K562 (cell line): ENCODE results near the gene MRM3. TPM values are rescaled to one million over a fixed set of nuclear protein-coding genes. Genes with fewer than 3 reads are reported as not detected.

Experiments used
- ATAC-seq: fragments of 200-7000 bp; cut with Tn5 transposase; 3 replicates; pipeline ENCODE4 v1.9.1; 2020; ENCODE audit warnings: moderate library complexity
- BruUV-seq: library from RNA; stranded (reverse); fragments of 400-500 nt; replicated peaks from 2 replicates; lab custom pipeline; 2021; lab: Mats Ljungman, UMichigan
- CTCF ChIA-PET: fragments of 300-600 bp; formaldehyde crosslinking; extraction: SDS; loops from one replicate; lab custom pipeline; 2021; ENCODE audit warnings: low intra/inter-chr PET ratio; lab: Yijun Ruan, JAX
- POLR2A ChIA-PET: fragments of 300-600, 350-650 bp; sonication (Branson Sonifier 250); formaldehyde crosslinking; extraction: SDS; loops from one replicate; lab custom pipeline; 2021; ENCODE audit warnings: antibody characterized with exemption, inconsistent platforms; lab: Yijun Ruan, JAX
- DNase-seq, 4 experiments: peaks; one replicate each; pipeline versions ENCODE4 v3.0.0 to v3.0.0-alpha.2; 2011 to 2018; ENCODE audit warnings: low spot score in 3 of 4, mixed read lengths in 3 of 4; ENCODE audit errors: extremely low read depth in 1 of 4
- FAIRE-seq: peaks from 2 replicates; lab custom pipeline; 2011; peaks lifted over from hg19 to GRCh38; lab: Jason Lieb, UNC
- H2AFZ ChIP-seq: 2 replicates; pipeline ENCODE4 v1.6.0; 2011; ENCODE audit warnings: low read depth, low read length, control low read depth, inconsistent platforms
- H3K27ac ChIP-seq: fragments of 200-600 bp; 3 replicates; pipeline ENCODE4 v1.8.0; 2011; ENCODE audit warnings: low read depth, mild to moderate bottlenecking, control low read depth, inconsistent platforms, low read length, moderate library complexity, mixed read lengths; ENCODE audit errors: extremely low read depth
- H3K27me3 ChIP-seq, 2 experiments: fragments of 300-600 bp in 1 of 2; 2 replicates in 1 of 2; 3 replicates in 1 of 2; pipeline versions ENCODE4 v1.6.0 to v1.8.0; 2011; ENCODE audit warnings: inconsistent platforms in 2 of 2, low read length in 2 of 2, mild to moderate bottlenecking in 1 of 2, mixed read lengths in 1 of 2, moderate library complexity in 1 of 2; ENCODE audit not compliant: control insufficient read depth in 2 of 2, insufficient read depth in 2 of 2
- H3K36me3 ChIP-seq: fragments of 300-600 bp; 3 replicates; pipeline ENCODE4 v1.8.0; 2011; ENCODE audit warnings: mild to moderate bottlenecking, low read length, inconsistent platforms; ENCODE audit not compliant: control insufficient read depth, insufficient read depth
- H3K4me1 ChIP-seq, 2 experiments: fragments of 200-600 bp in 1 of 2; replicated peaks in 1 of 2; 2 replicates in 1 of 2; 3 replicates in 1 of 2; pipeline versions ENCODE4 v1.5.1 to v1.8.0; 2011; ENCODE audit warnings: inconsistent platforms in 2 of 2, low read length in 2 of 2, mild to moderate bottlenecking in 1 of 2, mixed read lengths in 1 of 2, moderate library complexity in 1 of 2; ENCODE audit not compliant: control insufficient read depth in 2 of 2, insufficient read depth in 2 of 2
- H3K4me2 ChIP-seq: 2 replicates; pipeline ENCODE4 v1.6.1; 2011; ENCODE audit warnings: low read length, control low read depth, inconsistent platforms, mixed read lengths; ENCODE audit not compliant: insufficient read depth
- H3K4me3 ChIP-seq: fragments of 200-600 bp; sonication (generic), shearing (Covaris generic); 2 replicates; pipeline ENCODE4 v1.5.1; 2016; ENCODE audit warnings: control low read depth, inconsistent platforms
- H3K79me2 ChIP-seq: fragments of 200-600 bp; 3 replicates; pipeline ENCODE4 v1.8.0; 2011; ENCODE audit warnings: low read length, inconsistent platforms; ENCODE audit not compliant: control insufficient read depth, insufficient read depth
- H3K9ac ChIP-seq, 2 experiments: 2 replicates each; pipeline versions ENCODE4 v1.6.0 to v1.6.1; 2011; ENCODE audit warnings: low read depth in 2 of 2, low read length in 2 of 2, control low read depth in 1 of 2, inconsistent platforms in 1 of 2, mild to moderate bottlenecking in 1 of 2, mixed read lengths in 1 of 2; ENCODE audit not compliant: insufficient read depth in 1 of 2
- H3K9me1 ChIP-seq: one replicate; pipeline ENCODE4 v1.6.0; 2011; ENCODE audit warnings: inconsistent platforms, mild to moderate bottlenecking, low read length, moderate library complexity; ENCODE audit not compliant: control insufficient read depth, insufficient read depth
- H3K9me3 ChIP-seq: replicated peaks from 2 replicates; pipeline ENCODE4 v1.5.1; 2011; ENCODE audit warnings: low read depth, low read length, inconsistent platforms; ENCODE audit not compliant: control insufficient read depth, insufficient read depth
- H4K20me1 ChIP-seq: replicated peaks from 2 replicates; pipeline ENCODE4 v1.6.1; 2011; ENCODE audit warnings: low read length, inconsistent platforms, mixed read lengths; ENCODE audit not compliant: control insufficient read depth, insufficient read depth
- ARNT ChIP-seq, 2 experiments: fragments of 450-650 bp; IDR thresholded peaks; 2 replicates each; pipeline ENCODE4 v1.6.1; 2016; ENCODE audit warnings: mild to moderate bottlenecking in 1 of 2
- FOXJ2 ChIP-seq: fragments of 200-800 bp; sonication (Bioruptor generic); IDR thresholded peaks from 2 replicates; pipeline ENCODE4 v1.6.1; 2016; ENCODE audit warnings: missing genetic modification characterization, missing compliant biosample characterization
- HDAC2 ChIP-seq: fragments of 450-650 bp; IDR thresholded peaks from 2 replicates; pipeline ENCODE4 v1.6.1; 2016; ENCODE audit warnings: mild to moderate bottlenecking
- IRF2 ChIP-seq: sonication (generic); formaldehyde crosslinking; IDR thresholded peaks from 2 replicates; pipeline ENCODE4 v1.8.1; 2022; ENCODE audit warnings: mild to moderate bottlenecking, missing genetic modification reagents
- L3MBTL2 ChIP-seq: fragments of 450-650 bp; IDR thresholded peaks from 2 replicates; pipeline ENCODE4 v1.6.1; 2016; ENCODE audit warnings: mild to moderate bottlenecking, moderate library complexity
- MCM5 ChIP-seq: fragments of 450-650 bp; IDR thresholded peaks from 2 replicates; pipeline ENCODE4 v1.6.1; 2016; ENCODE audit warnings: low read depth
- NCOA4 ChIP-seq: fragments of 450-650 bp; IDR thresholded peaks from 2 replicates; pipeline ENCODE4 v1.6.1; 2018; ENCODE audit warnings: mild to moderate bottlenecking; ENCODE audit not compliant: partially characterized antibody
- POU5F1 ChIP-seq: fragments of 150-350 bp; IDR thresholded peaks from 2 replicates; pipeline ENCODE4 v1.6.1; 2014; ENCODE audit warnings: borderline replicate concordance, low read length, low read depth, mild to moderate bottlenecking; ENCODE audit not compliant: partially characterized antibody
- RBFOX2 ChIP-seq: fragments of 200-400 bp; formaldehyde crosslinking; IDR thresholded peaks from 2 replicates; pipeline ENCODE4 v1.6.1; 2017; ENCODE audit warnings: low read depth, mild to moderate bottlenecking, low read length, moderate library complexity
- RBM15 ChIP-seq: fragments of 200-400 bp; formaldehyde crosslinking; IDR thresholded peaks from 2 replicates; pipeline ENCODE4 v1.6.1; 2018; ENCODE audit warnings: mild to moderate bottlenecking, low read length, moderate library complexity; ENCODE audit not compliant: insufficient read depth
- SMC3 ChIP-seq: conservative IDR thresholded peaks from 2 replicates; pipeline ENCODE4 v1.6.1; 2011; ENCODE audit warnings: low read depth, low read length, improper control_type of control experiment; ENCODE audit not compliant: insufficient read depth
- SP2 ChIP-seq: IDR thresholded peaks from 2 replicates; pipeline ENCODE4 v1.6.1; 2011; ENCODE audit warnings: mild to moderate bottlenecking, low read depth, low read length, moderate library complexity; ENCODE audit not compliant: poor library complexity, severe bottlenecking; ENCODE audit errors: extremely low read depth
- TBL1XR1 ChIP-seq, 2 experiments: IDR thresholded peaks; 2 replicates each; pipeline ENCODE4 v1.6.1; 2012; ENCODE audit warnings: improper control_type of control experiment in 2 of 2, low read length in 2 of 2, mild to moderate bottlenecking in 1 of 2
- U2AF1 ChIP-seq: fragments of 200-400 bp; formaldehyde crosslinking; optimal IDR thresholded peaks from 2 replicates; pipeline ENCODE3; 2017; ENCODE audit warnings: mild to moderate bottlenecking, low read depth, low read length, moderate library complexity
- XRCC3 ChIP-seq: fragments of 450-650 bp; IDR thresholded peaks from 2 replicates; pipeline ENCODE4 v1.6.1; 2017; ENCODE audit warnings: mild to moderate bottlenecking, moderate library complexity
- ZNF212 ChIP-seq: fragments of 450-650 bp; formaldehyde crosslinking; IDR thresholded peaks from 2 replicates; pipeline ENCODE4 v1.4.0; 2020; ENCODE audit warnings: mild to moderate bottlenecking
- ZNF445 ChIP-seq: fragments of 250-450 bp; sonication (Bioruptor Pico); IDR thresholded peaks from 2 replicates; pipeline ENCODE4 v1.4.0; 2020; ENCODE audit warnings: low read depth, mild to moderate bottlenecking, moderate library complexity
- ZNF589 ChIP-seq: fragments of 200-800 bp; sonication (Bioruptor generic); IDR thresholded peaks from 2 replicates; pipeline ENCODE4 v1.6.1; 2016; ENCODE audit warnings: low read depth, missing genetic modification characterization, missing compliant biosample characterization
- WGBS: fragments of 100-300 bp; shearing (Covaris generic); methylation state at CpG from one replicate; pipeline ENCODE4 v1.1.6; 2016; ENCODE audit warnings: low coverage, mixed read lengths; ENCODE audit not compliant: insufficient coverage; ENCODE audit errors: missing lambda C conversion rate; 5-methylcytosine and 5-hydroxymethylcytosine counted together
- in situ Hi-C: fragments of 300-500 bp; cut with MboI; formaldehyde crosslinking; loops from 4 replicates; pipeline ENCODE4 v1.15.0; 2018; ENCODE audit warnings: inconsistent platforms, mixed read lengths
- intact Hi-C: fragments of 100-400 bp; cut with micrococcal nuclease; formaldehyde crosslinking; loops from 2 replicates; pipeline ENCODE4 v1.14.2; 2022
- polyA plus RNA-seq, 8 experiments: library from polyadenylated mRNA; depleted of rRNA in 4 of 8; stranded (reverse) in 5 of 8; unstranded in 3 of 8; fragments of >200 nt; fragmentation: Nextera tagmentation in 2 of 8; fragmentation: Illumina TruSeq in 1 of 8; extraction: Ambion mirVana in 2 of 8; extraction: Trizol in 1 of 8; gene quantifications; 2 replicates each; pipeline versions ENCODE4 v1.2.1 to v1.2.3, GENCODE V29; 2011 to 2014; ENCODE audit warnings: inconsistent platforms in 1 of 8, missing spikeins in 1 of 8
- total RNA-seq, 7 experiments: library from RNA; depleted of rRNA in 6 of 7; stranded (reverse); fragments of >200 nt in 6 of 7; fragmentation: Illumina TruSeq in 2 of 7; extraction: Trizol in 2 of 7; gene quantifications; 2 replicates each; pipeline versions ENCODE4 v1.2.1 to v1.2.3, GENCODE V29; 2011 to 2021; ENCODE audit warnings: low replicate concordance in 1 of 7
- TF ChIP-seq, protein P1 (sequence below), 2 experiments: fragments of 200-800 bp in 1 of 2; sonication (Bioruptor generic) in 1 of 2; sonication (generic) in 1 of 2; formaldehyde crosslinking in 1 of 2; IDR thresholded peaks in 1 of 2; conservative IDR thresholded peaks in 1 of 2; 2 replicates each; pipeline versions ENCODE4 v1.5.0 to v1.6.1; 2016 to 2020; ENCODE audit warnings: missing compliant biosample characterization in 1 of 2, missing genetic modification characterization in 1 of 2, missing genetic modification reagents in 1 of 2

MRM3 gene
- total and polyA plus RNA-seq, 9 of the 15 experiments (the other 6 are each of a cell fraction or from before 2014, with no cell fraction given), result 2.4 to 24.8 (median 18.3) TPM

DNA sequence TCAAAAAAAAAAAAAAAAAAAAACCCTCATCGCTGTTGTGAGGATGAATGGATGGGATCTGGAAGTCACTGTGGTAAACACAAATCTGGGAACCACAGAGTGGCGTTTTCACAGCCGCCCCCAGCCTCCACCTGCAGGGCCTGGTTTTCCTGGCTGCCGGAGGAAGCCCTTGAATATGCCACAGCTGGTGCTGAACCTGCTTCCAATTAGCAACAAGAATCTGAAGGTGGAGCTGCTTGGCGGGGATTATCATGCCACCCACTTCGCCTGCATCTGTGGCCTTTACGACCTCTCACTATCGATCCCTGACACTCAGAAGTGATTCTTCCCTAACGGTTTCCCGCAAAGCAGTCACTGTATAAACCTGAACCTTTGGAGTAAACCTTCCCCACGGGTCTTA, 16.1 kb downstream of the MRM3 start:
- CTCF ChIA-PET, result no interaction called here
- in situ Hi-C loops (no loop called here), intact Hi-C loops (loop anchor here (5.0 kb wide), 1 partner anchor 199 kb away; the partner anchor contains the start of gene TIMM22)
- 4% methylated on average over 10 of the region's 11 CpGs for WGBS
- no peak overlapping the region for H3K27ac ChIP-seq
- H3K79me2 ChIP-seq, result no peaks in the 10 kb centered on the region
- no peaks in the 10 kb centered on the region for H3K9me3 ChIP-seq
- no peak overlapping the region for H3K4me2 ChIP-seq
- DNase-seq (no peak), ATAC-seq (no peak), FAIRE-seq (no peak)
- TF ChIP-seq ZNF445 (no peak), POU5F1 (no peak), XRCC3 (no peak), ARNT (IDR thresholded peaks at IDR 0.05) (no peak), FOXJ2 (tag) (no peak), U2AF1 (no peak), ZNF589 (CRISPR knock-in tag) (no peak), MCM5 (no peak), TBL1XR1 (IDR thresholded peaks at IDR 0.05; ENCODE audit: low read length in 2 of 2) (no peak), SMC3 (no peak), ZNF212 (CRISPR knock-in tag) (no peak), HDAC2 (no peak), L3MBTL2 (no peak), IRF2 (no peak), RBM15 (no peak), SP2 (no peak), NCOA4 (no peak), RBFOX2 (no peak)
- TF ChIP-seq, protein P1, sequence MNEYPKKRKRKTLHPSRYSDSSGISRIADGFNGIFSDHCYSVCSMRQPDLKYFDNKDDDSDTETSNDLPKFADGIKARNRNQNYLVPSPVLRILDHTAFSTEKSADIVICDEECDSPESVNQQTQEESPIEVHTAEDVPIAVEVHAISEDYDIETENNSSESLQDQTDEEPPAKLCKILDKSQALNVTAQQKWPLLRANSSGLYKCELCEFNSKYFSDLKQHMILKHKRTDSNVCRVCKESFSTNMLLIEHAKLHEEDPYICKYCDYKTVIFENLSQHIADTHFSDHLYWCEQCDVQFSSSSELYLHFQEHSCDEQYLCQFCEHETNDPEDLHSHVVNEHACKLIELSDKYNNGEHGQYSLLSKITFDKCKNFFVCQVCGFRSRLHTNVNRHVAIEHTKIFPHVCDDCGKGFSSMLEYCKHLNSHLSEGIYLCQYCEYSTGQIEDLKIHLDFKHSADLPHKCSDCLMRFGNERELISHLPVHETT (CRISPR knock-in tag; conservative IDR thresholded peaks at IDR 0.05 in 1 of 2, IDR thresholded peaks at IDR 0.05 in 1 of 2), result no peak
- peaks cover 20 to 48% of the 10 kb centered on the region in 2 experiments for H3K27me3 ChIP-seq
- no peaks in the 10 kb centered on the region for H3K36me3 ChIP-seq
- H3K9me1 ChIP-seq, result no peaks in the 10 kb centered on the region
- POLR2A ChIA-PET, result interaction anchor here (1.2 to 1.4 kb wide), 2 partner anchors 10 to 12 kb away, joined by 3 to 5 read pairs; no protein-coding TSS in a partner anchor
- no peak overlapping the region for H3K9ac ChIP-seq
- H2AFZ ChIP-seq, result no peak overlapping the region
- peaks cover 0 to 4% of the 10 kb centered on the region in 2 experiments; a peak in 1 of 5 replicates for H3K4me1 ChIP-seq
- no TSS peak for BruUV-seq
- H4K20me1 ChIP-seq, result 0 out of 2 replicates have a peak, but pooled peaks cover 7% of the 10 kb centered on the region
- H3K4me3 ChIP-seq, result no peak overlapping the region
